Measurements from ENCODE around the gene LBHD1. TPM values are rescaled to one million over a fixed set of nuclear protein-coding genes. Genes with fewer than 3 reads are reported as not detected.
A peak's percentile ranks its signal among the peaks of the same experiment; 100 is the strongest.

The LBHD1 gene
- total and polyA plus RNA-seq, 2 donors (not counting 3 experiments of a cell fraction or from before 2014, with no cell fraction given) = 3.8 to 7.5 TPM

DNA sequence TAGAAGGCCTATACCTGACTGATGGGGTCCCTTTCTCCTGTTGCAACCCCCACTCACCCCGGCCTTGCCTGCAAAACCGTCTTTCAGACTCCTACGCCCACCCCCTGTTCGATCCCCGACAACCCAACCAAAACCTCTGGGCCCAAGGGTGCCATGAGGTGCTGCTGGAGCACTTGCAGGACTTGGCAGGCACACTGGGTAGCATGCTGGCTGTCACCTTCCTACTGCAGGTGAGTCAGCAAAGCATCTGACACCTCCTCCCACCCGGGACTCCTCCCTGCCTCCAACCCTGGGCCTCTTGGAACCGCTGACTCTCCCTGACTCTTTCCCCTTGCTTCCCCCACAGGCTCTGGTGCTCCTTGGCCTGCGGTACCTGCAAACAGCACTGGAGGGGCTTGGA, 57.8 kb downstream of the LBHD1 start:
- Histone ChIP-seq H3K27me3 (ENCODE audit: control insufficient read depth in 2 of 2, insufficient read depth in 2 of 2, low read length in 2 of 2) (no peaks in the 10 kb centered on the region), H3K9ac (replicated peaks; ENCODE audit: extremely low read depth, insufficient read depth, low read length) (no peak overlapping the region), H3K9me1 (replicated peaks; ENCODE audit: control insufficient read depth, extremely low read depth, insufficient read depth, low read length) (no peaks in the 10 kb centered on the region), H3K36me3 (ENCODE audit: control insufficient read depth in 2 of 2, extremely low read depth in 1 of 2, insufficient read depth in 2 of 2, low read length in 2 of 2) (peaks cover 0 to 6% of the 10 kb centered on the region in 2 experiments), H3K4me3 (replicated peaks in 1 of 3; ENCODE audit: insufficient read depth in 1 of 3, low read depth in 1 of 3, low read length in 3 of 3) (no peak overlapping the region), H3K9me3 (replicated peaks; ENCODE audit: control insufficient read depth, insufficient read depth, low read length) (no peaks in the 10 kb centered on the region), H4K20me1 (replicated peaks; ENCODE audit: control insufficient read depth, extremely low read depth, insufficient read depth, low read length) (no peaks in the 10 kb centered on the region), H3K79me2 (ENCODE audit: control insufficient read depth, insufficient read depth, low read length) (peaks cover 14% of the 10 kb centered on the region), H3K4me1 (ENCODE audit: control insufficient read depth, extremely low read depth, insufficient read depth, low read length) (peaks cover 22% of the 10 kb centered on the region), H3K4me2 (ENCODE audit: insufficient read depth, low read length) (no peak overlapping the region), H3K27ac (ENCODE audit: insufficient read depth, low read depth, low read length) (no peak overlapping the region), H2AFZ (ENCODE audit: low read depth, low read length) (no peak overlapping the region)
- no peak for TF ChIP-seq JUN (IDR thresholded peaks at IDR 0.05; ENCODE audit: borderline replicate concordance, insufficient read depth, insufficient read length, low read depth)
- TF ChIP-seq POLR2A (IDR thresholded peaks at IDR 0.05; ENCODE audit: low read depth, low read length) = no peak
- TF ChIP-seq FOS (IDR thresholded peaks at IDR 0.05; ENCODE audit: borderline replicate concordance, insufficient read depth, low read length) = no peak
- TF ChIP-seq, protein P1, sequence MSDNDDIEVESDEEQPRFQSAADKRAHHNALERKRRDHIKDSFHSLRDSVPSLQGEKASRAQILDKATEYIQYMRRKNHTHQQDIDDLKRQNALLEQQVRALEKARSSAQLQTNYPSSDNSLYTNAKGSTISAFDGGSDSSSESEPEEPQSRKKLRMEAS (IDR thresholded peaks at IDR 0.05; ENCODE audit: insufficient read depth, insufficient read length) = no peak
- TF ChIP-seq GATA2 (IDR thresholded peaks at IDR 0.05; ENCODE audit: insufficient read depth, insufficient read length, low read depth, low read length) = no peak
- ChIA-PET POLR2A (no interaction called here), CTCF (interaction anchor here (5.7 kb wide), 1 partner anchor 21 kb away, joined by 48 read pairs; the partner anchor contains the start of gene TUT1)
- intact Hi-C loops (cut with micrococcal nuclease) = loop anchor here (5.0 kb wide), 1 partner anchor 217 kb away; no protein-coding TSS in a partner anchor
- DNase-seq (ENCODE audit: low read depth, low spot score) (no peak), FAIRE-seq (no peak)
- BruUV-seq (replicated peaks) = no TSS peak
- dilution Hi-C loops (cut with MboI; ENCODE audit: extremely low pct_ligation_motif_present, low sequenced_read_pairs) = no loop called here

DNA sequence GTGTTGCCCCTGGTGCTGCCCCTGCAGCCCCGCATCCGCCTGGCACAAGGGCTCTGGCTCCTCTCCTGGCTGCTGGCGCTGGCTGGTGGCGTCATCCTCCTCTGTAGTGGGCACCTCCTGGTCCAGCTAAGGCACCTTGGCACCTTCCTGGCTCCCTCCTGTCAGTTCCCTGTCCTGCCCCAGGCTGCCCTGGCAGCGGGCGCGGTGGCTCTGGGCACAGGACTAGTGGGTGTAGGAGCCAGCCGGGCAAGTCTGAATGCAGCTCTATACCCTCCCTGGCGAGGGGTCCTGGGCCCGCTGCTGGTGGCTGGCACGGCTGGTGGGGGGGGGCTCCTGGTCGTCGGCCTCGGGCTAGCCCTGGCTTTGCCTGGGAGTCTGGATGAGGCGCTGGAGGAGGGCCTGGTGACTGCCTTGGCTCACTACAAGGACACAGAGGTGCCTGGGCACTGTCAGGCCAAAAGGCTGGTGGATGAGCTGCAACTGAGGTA, 58.7 kb downstream of the LBHD1 start:
- intact Hi-C loops (cut with micrococcal nuclease) (loop anchor here (5.0 kb wide), 1 partner anchor 216 kb away; no protein-coding TSS in a partner anchor), dilution Hi-C loops (cut with MboI; ENCODE audit: extremely low pct_ligation_motif_present, low sequenced_read_pairs) (no loop called here)
- H3K9me1 ChIP-seq (replicated peaks; ENCODE audit: control insufficient read depth, extremely low read depth, insufficient read depth, low read length) = no peaks in the 10 kb centered on the region
- TF ChIP-seq FOS (IDR thresholded peaks at IDR 0.05; ENCODE audit: borderline replicate concordance, insufficient read depth, low read length) (no peak), GATA2 (IDR thresholded peaks at IDR 0.05; ENCODE audit: insufficient read depth, insufficient read length, low read depth, low read length) (no peak), EZH2 (IDR thresholded peaks at IDR 0.05; ENCODE audit: borderline replicate concordance, low read depth, low read length, severe bottlenecking) (no peak), POLR2AphosphoS5 (IDR thresholded peaks at IDR 0.05; ENCODE audit: insufficient read depth, low read depth, low read length) (no peak), JUN (IDR thresholded peaks at IDR 0.05; ENCODE audit: borderline replicate concordance, insufficient read depth, insufficient read length, low read depth) (no peak), CTCF (IDR thresholded peaks at IDR 0.05; ENCODE audit: extremely low read depth in 1 of 2, insufficient read depth in 1 of 2, low read depth in 1 of 2, low read length in 2 of 2) (no peak), MYC (IDR thresholded peaks at IDR 0.05; ENCODE audit: low read depth, low read length) (no peak), POLR2A (IDR thresholded peaks at IDR 0.05; ENCODE audit: low read depth, low read length) (no peak)
- TF ChIP-seq, protein P1 (IDR thresholded peaks at IDR 0.05; ENCODE audit: insufficient read depth, insufficient read length) = no peak
- H3K4me2 ChIP-seq (ENCODE audit: insufficient read depth, low read length) = no peak overlapping the region
- H4K20me1 ChIP-seq (replicated peaks; ENCODE audit: control insufficient read depth, extremely low read depth, insufficient read depth, low read length) = no peaks in the 10 kb centered on the region
- no peaks in the 10 kb centered on the region for H3K27me3 ChIP-seq (ENCODE audit: control insufficient read depth in 2 of 2, insufficient read depth in 2 of 2, low read length in 2 of 2)
- no peak overlapping the region for H3K4me3 ChIP-seq (replicated peaks in 1 of 3; ENCODE audit: insufficient read depth in 1 of 3, low read depth in 1 of 3, low read length in 3 of 3)
- H3K9me3 ChIP-seq (replicated peaks; ENCODE audit: control insufficient read depth, insufficient read depth, low read length) = no peaks in the 10 kb centered on the region
- H3K27ac ChIP-seq (ENCODE audit: insufficient read depth, low read depth, low read length) = peak overlapping the region; percentile 3
- BruUV-seq (replicated peaks) = no TSS peak
- peaks cover 0 to 10% of the 10 kb centered on the region in 2 experiments for H3K36me3 ChIP-seq (ENCODE audit: control insufficient read depth in 2 of 2, extremely low read depth in 1 of 2, insufficient read depth in 2 of 2, low read length in 2 of 2)
- DNase-seq (ENCODE audit: low read depth, low spot score) (no peak), FAIRE-seq (no peak)
- peak overlapping the region; percentile 19 for H3K9ac ChIP-seq (replicated peaks; ENCODE audit: extremely low read depth, insufficient read depth, low read length)
- peaks cover 22% of the 10 kb centered on the region for H3K4me1 ChIP-seq (ENCODE audit: control insufficient read depth, extremely low read depth, insufficient read depth, low read length)
- H2AFZ ChIP-seq (ENCODE audit: low read depth, low read length) = peak overlapping the region; percentile 26
- CTCF ChIA-PET = interaction anchor here (0.5 to 5.7 kb wide), 5 partner anchors 8 to 219 kb away, joined by 3 to 48 read pairs (median 4); partner anchors contain the start of genes B3GAT3 and TUT1
- POLR2A ChIA-PET = no interaction called here
- peaks cover 14% of the 10 kb centered on the region for H3K79me2 ChIP-seq (ENCODE audit: control insufficient read depth, insufficient read depth, low read length)
